HG03060 (cell line): ENCODE data around the gene C1R.

ENCODE experiments used
- ATAC-seq: cut with Tn5 transposase; IDR thresholded peaks from one replicate; pipeline ENCODE4 v1.9.1; 2021; ENCODE audit warnings: low read depth, moderate number of reproducible peaks; ENCODE audit not compliant: unreplicated experiment

Gene C1R

DNA sequence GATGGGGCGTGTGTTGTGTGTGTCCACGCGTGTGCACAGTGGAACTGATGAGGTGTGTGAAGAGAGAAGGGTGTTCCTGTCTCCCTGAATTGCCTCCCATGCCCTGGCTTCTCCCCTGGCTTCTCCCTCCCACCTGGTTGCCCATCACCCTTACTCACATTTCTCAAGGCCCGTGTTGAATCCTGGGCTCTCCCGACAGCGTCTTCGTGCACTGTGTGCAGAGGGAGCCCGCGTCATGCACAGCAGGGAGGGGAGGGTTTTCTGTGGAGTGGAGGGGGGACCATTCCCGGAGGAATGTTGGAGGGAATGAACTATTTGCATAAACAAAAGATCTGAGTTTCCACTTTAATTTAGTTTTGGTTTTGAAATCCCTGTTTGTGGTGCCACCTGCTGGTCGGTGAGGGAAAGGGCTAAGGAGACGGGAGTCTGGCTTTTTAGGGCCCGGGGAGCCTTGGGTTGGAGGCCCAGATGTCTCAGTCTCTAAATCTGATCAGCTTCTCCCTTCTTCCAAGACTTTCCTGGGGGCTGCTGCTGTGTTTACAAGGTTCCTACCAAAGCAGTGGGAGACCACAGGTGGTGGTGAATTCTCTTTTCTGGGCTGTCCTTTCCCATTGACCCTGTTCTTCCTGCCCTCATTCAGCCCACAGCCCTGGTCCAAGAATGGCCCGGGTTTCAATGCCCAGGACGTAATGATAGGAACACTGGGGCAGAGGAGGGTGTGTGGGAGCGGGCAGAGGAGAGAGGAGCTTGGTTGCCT, at the start of gene C1R:
Gene C1R (minus strand): TSS at position 217 of the 757 bp plus-strand sequence. CDS start 57 bp downstream, at position 160.
- ATAC-seq: no peak

DNA sequence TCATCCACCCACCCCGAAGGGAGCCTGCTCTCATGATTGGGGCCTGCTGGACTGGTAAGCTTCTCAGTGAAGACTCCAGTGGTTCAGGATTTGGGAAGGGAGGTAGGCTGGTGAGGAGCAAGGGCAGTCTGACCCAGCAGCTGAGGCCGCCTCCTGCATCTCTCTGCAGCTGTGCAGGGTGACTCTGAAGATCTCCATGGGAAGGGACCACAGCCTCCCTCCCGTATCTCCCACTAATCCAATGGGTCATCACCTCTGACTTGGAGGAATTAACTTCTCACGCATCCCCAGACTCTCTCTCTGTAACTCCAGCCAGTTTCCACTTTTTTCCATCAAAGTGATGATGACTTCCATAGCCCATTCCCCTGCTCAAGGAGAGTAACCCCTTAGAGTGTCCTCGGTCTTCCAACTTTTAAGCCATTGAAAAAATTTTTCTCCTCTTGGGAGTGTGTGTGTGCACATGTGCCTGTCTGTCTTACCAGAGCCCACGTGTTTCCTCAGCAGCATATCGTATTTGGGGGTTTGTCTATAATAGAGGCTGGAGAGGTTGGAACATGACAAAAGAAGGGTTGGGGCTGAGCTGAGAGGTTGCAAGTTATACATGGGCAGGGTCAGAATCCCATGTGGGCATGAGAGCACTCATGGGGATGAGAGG, 49.2 kb upstream of the C1R start:
- no peak for ATAC-seq

DNA sequence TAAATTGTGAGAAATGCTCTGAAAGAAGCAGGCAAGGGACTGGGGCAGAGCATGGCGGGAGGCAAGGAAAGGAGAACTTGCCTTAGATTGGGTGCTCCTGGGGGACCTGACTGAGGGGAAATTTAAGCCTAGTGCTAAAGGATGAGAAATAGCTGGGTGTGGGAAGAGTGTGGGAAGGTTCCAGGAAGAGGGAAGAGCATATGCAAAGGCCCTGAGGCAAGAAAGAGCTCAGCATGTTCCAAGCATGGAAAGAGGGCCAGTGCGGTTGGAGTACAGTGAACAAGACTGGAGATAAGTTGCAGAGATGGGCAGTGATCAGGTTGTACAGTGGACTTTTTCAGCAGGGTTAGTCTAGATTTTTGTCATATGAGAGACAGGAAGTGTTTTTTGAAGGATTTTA, 47.0 kb upstream of the C1R start:
- no peak for ATAC-seq

DNA sequence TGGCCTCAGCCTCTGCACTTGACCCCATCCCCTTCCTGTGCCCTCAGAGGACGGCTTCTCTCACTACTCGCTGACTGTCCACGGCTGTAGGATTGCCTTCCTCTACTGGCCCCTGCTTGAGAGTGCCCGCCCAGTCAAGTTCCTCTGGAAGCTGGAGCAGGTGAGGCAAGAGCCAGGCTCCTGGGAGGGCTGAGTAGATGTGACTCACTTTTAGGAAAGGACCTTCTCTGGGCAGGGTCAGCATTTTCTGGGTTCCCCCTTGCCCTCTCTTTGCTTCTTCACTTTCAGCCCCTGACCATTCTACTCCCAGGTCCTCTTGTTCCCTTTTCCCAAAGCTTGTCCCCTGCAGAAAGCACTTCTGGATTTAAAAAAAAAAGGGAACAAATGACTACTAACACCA, 45.7 kb upstream of the C1R start:
- no peak for ATAC-seq

DNA sequence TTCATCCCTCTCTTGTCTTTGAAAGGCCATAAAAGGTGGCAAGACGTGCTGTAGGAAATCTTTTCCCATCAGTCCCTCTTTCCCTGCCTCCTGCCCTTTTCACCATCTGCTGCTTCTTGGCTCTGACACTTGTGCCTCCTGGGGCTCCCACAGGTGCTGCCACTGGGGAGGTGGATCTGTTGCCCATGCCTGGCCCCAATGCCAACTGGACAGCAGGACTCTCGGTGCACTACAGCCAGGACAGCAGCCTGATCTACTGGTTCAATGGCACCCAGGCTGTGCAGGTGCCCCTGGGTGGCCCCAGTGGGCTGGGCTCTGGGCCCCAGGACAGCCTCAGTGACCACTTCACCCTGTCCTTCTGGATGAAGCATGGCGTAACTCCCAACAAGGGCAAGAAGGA, 44.4 kb upstream of the C1R start:
- no peak for ATAC-seq

DNA sequence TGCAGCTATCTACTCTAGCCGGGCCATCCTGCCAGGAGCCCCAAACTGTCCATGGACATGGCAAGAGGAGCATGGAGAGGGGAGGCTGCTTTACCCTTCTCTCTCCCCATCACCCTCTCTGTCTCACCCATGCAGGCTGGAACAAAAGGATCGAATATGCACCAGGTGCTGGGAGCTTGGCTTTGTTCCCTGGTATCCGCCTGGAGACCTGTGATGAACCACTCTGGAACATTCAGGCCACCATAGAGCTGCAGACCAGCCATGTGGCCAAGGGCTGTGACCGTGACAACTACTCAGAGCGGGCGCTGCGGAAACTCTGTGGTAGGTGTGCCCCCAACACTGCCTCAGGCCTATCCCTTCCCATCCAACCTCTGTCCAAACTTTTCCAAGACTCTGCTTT, 43.8 kb upstream of the C1R start:
- no peak for ATAC-seq

DNA sequence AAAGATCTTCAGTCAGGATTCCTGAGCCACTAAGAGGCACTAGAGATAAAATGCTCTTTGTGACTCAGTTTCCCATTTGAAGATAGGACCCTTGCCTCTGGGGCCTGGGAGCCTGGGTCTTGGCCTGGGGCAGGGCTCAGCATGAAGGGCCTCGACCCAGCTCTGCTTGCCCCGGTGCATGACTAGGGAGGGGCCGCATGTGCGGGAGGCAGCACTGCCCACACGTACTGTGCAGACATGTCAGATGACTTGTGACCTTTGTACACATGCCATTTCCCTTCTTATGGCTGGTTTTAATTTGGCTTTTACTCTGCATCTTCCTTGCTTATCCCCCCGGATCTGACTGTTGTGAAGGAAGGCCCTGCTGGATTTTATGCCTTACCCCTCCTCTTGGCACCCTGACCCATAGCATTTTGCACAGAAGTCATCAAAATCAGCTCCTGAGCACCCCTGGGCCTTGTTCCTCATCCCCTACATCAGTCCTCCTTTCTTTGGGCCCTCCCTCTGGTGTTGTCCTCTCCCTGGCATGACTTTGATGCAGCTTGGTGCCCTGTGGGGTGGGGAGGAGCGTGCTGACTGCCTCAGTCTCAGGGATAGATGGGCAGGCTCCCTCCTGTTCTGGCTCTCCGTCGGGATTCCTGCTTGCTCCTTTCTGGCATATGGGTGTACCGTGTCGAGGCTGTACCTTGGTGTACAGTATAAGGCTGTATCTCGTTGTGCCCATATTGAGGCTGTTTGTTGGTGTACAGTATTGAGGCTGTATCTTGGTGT, 42.3 kb upstream of the C1R start:
- no peak for ATAC-seq

DNA sequence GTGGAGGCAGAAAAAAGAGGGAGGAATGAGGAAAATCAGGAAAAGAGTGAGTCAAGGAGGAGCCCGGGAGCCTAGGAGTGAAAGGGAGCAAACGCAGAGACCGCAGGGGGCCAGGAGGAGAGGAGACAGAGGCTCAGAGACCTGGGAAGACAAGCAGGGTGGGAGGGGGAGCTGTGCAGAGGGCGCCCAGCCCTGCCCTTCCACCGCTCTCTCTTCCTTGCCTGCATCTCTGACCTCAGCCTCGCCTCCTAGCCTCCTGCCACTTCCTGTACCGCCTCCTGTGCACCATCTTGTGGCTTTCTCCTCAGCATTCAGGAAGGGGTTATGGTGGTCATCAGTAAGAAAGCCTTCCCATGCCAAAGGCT, 39.2 kb upstream of the C1R start:
- ATAC-seq: no peak

DNA sequence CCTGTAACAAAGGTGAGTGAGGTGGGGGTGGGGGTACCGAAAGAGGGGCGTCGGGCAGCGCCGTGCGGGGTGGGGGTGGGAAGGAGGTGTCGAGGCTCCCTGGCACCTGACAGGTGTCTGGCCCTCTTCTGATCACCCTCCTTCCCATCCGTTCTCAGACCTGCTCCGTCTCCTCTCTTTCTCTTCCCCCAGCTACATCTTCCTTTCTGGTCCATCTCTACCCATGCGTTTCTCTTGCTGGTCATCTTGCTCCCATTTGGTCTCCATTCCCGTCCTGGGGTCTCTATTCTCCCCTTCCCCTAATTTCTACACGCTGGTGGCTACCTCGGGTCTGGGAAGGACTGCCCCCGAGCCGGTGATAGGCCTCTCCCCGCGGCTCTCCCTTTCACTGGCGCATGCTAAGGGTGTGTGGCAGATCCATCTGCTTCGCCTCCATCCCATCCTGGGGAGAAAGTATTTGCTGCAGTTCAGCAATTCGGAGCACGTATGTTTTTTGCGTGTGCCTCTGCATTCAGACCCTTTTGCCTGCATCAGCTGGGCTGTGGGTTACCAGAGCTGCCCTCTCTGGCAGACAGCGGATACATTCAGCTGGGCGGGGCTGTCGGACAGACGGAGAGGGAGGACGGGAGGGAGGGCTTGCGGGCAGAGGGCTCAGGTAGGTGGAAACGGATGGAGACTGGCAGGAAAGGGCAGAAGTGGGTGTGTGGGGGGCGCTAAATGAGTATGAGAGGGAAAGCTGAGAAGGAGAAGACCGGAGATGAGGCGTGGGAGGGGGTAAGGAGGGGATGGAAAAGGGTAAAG, 38.7 kb upstream of the C1R start:
- ATAC-seq: no peak

DNA sequence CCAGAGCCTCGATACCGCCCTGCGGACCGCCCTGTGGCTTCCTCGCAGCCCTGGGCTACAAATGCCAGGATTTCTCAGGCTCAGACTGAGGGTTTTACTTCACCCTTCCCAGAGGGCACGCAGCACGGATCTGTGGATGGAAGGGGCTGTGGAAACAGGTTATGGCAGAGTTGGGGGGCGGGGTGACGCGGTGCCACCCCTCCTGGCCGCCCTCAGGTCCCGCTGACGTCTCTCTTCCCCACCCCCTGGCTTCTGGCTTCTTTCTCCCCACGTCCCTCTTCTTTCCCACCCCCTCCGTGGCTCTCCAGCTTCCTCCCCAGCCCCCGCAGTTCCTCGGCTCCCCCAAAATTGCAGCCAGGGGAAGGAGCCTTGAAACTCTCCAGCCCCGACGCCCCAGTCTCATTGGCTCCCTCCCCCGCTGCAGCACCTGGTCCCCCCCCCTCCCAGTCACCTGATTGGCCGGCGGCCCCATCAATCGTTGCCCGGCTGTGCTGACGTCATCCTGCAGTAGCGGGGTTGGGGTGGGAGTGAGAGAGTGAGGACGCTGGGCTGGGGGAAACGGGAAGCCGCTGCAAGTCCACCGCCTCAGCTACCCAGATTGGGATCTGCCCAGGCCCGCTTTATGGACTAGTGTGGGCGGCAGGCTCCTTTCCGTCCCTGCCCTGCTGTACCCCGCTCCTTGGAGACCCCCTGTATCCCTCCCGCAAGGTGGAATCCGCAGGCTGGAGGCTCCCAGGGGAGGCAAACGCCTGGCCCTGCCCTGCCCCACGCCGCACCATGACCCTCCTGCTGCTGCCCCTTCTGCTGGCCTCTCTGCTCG, 37.8 kb upstream of the C1R start, which contains the start of gene CLSTN3:
Gene CLSTN3 (plus strand): TSS at position 500 of the 820 bp plus-strand sequence. CDS start 278 bp downstream, at position 778.
- no peak for ATAC-seq

DNA sequence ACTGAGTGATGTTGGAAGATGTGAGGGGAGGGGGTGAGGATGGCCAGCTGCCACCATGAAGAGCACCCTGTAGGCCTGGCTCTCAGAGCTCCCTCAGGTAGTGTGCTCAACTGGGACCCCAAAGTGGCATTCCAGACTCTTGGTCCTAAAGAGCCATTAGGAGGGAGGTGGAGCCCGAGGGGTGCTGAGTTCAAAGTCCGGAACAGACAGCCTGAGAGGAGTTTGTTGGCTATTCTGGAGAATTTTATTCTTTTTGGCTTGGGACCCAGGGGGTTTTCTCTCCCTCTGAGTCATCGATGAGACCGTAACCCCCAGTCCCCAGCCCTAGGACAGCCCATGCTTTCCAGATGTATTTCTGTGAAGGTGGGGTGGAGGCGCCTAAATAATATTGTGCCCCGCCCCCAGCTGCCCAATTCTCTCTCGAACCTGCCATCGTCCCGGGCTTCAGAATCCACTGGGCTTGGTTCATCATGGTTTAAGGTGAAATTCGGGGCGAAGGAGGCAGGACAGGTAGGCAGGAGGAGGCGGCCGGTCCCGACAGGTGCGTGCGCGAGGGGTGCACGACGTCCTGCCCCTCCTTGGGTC, 37.1 kb upstream of the C1R start:
- ATAC-seq: no peak

DNA sequence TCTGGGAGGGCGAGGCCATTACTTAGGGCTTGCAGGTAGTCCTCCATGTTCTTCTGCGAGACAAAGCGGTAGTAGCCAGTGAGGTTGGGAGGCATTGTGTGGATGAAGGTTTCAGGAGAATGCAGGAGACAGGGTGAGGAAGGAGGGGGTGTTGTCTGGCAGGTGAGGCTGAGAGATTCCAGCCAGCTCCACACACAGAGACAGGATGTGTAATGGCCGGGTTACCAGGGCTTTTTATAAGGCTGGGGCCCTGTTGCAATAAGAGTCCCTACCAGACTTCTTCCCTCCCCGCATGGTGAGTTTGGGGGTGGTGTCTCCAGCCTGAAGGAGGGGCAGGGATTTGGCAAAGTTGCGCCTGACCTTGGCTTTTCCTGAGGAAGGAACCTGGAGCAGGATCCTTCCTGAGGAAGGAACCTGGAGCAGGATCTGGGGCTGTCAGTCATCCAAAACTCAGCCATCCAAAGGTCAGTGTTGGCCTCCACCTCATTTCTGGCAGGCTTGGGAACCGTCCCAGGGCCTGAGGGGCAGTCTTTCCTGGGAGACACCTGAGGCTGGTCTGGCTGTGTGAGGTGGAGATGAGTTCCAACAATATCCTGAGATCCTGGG, 36.5 kb upstream of the C1R start, which contains the start of gene RBP5:
Gene RBP5 (minus strand): TSS at position 209 of the 606 bp plus-strand sequence. CDS start 114 bp downstream, at position 95.
- ATAC-seq: no peak

DNA sequence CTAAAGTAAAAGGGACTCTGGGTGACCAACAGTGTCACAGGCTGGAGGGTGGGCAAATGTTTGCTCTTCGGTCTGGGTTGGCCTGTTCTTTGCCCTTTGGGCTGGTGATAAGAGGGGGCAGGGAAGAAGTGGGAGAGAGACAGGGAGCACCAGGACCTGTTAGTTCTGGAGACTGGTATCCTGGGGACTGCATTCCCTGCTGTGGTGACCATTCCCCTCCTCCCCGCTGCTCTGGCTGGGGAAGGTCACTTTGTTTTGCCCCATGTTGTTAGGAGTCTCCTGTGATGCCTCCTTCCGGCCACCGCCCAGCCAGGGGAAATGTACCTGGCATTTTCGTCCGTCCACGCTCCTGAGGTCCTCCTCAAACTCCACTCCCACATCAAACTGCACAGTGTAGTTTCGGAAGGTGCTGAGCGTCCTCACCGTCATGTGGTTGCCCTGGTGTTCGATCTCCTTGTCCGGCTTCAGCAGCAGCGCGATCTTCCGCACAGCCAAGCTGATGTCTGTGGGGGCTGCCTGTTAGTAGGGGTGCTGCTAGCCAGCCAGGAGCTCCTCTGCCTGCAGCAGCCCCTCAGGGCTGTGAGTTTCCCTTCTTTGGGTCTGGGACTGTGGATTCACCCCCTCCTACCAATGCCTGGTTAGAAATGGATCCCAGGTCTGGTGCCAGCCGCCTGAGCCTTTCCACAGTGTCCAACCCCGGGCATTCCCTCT, 35.8 kb upstream of the C1R start:
- ATAC-seq: no peak

DNA sequence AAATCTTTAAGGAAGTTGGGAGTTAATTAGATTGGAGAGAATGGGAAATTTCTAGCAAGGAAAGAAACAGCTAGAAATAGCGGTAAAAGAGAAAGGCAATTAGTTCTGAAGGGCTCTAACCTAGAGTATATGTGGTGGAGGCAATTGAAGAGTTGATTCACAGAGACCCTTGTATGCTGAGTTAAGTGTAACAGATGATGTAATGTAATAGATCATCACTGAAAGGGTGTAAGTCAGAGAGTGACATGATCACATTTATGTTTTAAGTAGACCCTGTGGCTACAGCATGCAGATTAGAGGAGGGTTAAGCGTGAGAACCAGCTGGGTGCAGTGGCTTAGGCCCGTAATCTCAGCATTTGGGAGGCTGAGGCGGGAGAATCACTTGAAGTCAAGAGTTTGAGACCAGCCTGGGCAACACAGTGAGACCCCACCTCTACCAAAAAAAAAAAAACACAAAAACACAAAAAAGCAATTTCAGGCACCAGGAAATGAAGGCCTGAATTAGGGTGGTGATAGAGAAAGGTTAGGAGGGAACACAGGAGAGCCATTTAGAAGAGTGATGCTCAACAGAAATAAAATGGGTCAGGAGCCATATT, 33.5 kb upstream of the C1R start:
- no peak for ATAC-seq

DNA sequence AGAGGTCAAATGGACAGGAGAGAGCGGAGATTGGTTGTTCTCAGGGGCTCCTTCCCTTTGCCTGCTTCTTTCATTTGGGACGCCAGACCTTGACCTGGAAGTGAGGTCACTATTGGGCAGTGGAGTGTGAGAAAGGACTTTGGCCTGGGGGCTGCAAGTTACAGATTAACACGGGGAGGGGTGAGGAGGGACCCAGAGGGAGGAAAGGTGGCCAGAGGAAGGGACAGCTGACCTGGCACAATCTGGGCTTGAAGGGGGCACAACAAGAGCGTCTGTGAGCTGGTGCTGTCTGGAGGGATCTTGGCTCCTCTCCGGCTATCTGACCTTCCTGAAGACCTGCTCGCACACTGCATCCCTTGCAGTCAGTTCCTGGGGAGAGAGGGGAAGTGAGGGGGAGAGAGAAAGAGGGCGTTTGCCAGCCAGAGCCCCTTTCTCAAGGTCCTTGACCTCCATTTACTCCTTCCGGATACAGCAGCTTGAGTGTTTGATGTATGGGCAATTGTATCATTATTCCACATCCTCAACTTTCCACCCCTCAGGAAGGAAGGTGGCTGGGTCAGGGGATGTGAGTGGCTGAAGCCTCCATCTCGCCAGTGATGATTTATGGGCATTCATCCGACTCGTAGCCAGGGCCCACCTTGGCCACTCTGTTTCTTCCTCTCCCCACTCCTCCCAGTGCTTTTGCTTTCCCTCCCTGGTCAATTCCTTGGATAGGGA, 31.7 kb upstream of the C1R start:
- no peak for ATAC-seq

DNA sequence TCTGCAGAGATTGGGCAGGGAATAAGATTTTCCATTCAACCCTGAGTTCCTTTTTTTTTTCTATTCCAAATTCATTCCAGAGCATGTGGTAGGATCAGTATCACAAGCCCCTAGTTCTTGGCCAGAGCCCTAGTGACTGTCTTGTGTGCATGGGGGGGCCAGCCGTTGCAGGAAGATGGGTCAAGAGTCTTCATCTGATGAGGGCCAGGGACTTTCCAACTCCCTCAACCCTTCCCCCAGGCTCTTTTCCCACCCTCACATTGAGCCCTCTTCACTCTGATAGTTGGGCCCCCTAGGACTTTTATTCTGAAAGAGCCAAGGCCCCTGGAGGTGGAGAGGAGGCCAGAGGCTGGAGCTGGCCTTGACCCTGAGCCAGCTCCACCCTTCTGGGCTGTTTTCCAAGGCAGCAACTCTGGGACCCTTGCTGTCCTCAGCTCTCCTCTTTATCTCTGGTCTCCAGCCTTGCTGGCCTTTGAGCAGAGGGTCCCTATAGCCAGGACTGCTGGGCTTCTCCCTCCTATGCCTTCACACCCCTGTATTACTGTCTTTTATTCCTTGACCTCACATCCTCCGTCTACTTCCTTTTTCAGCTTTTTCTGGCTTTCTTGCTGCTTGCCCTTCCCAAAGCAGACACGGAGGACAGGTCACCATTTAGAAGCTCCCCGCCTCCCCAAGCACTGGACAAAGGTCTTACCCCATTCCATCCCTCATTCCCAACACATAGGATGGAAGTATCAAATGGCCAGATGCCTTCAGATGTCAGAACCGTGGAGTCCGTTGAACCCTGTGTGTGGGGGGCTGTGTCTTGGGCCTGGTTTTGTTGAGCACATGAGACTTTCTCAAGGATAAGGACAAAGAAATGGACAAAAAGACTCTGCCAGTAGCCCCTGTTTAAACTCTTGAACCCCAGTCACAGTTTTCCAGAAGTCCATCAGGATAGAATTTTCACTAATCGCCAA, 30.8 kb upstream of the C1R start:
- ATAC-seq: no peak
